Activated gamma-delta T cell (primary cell): Measurements from ENCODE around the gene CYP24A1.

Experiments
- DNase-seq: peaks from one replicate; lab custom pipeline; 2025; lab: John Stamatoyannopoulos, UW

Gene CYP24A1

GRCh38 chr20:54203281-54203680 is 29.5 kb upstream of the CYP24A1 start:
- DNase-seq, result no peak

- DNase-seq, result no peak
These were observed 27.6 kb upstream of the CYP24A1 start for GRCh38 chr20:54201268-54201846.

DNA sequence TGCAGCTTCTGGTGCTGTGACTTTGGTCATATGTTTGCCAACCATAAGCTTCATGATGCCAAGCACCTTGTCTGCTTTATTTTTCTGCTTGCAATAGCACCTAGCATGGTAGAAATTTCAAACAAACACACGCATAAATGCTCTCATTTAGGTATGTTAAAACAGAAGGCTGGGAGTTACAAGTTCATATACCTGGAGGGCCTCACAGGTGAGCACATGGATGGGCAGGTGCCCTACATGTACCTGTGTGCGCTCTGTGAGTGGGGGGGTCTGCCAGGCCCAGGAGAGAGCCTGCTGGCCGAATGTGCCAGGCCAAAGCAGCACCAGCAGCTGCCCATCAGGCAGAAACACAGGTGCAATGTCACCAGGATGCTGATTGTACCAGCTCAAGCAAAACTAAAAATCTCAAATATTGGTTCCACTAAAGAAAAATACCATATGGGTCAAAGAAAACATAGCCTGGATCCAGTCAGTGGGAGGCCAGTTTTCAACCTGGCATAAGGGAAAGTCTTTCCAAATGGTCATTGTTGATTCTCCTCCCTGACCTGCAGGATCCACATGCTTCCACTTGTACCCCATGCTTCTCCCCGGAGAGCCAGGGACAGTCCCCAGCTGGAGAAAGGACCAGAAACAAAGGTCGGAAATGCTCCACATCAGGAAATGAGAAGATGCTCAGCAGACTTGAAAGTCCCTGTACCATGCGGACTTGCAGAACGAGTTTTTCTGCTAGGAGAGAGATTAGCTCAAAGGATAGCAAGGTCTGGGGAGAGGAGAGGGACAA is 26.9 kb upstream of the CYP24A1 start:
- DNase-seq, result no peak

DNA sequence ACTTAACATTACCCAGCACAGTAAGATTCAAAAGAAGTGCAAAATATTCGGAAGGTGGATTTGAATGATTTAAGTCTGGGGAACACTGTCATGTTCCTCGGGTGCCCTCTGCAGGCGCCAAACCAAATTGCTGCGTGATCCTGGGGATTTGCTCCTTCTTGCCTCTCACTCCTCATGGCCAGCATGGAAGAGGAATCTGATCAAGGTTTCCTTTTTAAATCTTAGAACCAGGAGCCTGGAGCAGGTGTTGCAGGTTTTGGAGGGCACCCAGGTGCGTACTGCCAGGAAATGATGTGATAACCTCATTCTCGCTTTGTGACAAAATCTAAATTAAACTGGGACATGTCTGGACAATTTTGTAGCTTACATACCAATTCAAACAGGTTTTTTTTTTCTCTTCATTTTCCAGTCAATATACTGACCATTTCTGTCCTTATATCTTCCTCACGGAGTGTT is 26.0 kb upstream of the CYP24A1 start:
- DNase-seq, result no peak

DNA sequence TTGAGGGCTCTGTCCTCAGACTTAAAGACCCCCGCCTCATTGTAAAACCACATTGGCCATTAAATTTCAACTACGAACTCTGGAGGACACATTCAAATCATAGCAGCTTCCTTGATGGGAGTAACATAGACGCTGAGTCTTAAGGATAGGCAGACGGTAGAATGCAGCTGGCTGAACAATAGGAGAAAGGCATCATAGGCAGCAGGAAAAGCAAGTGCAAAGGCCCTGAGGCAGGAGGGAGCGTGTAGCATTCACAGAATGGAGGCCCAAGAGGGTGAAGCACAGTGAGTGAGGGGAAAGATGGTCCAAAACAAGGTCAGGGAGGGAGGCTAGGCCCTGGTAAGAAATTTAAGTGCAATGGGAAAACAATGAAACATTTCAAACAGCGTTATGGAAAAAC is 25.5 kb upstream of the CYP24A1 start:
- no peak for DNase-seq

GRCh38 chr20:54197621-54198604 is 24.1 kb upstream of the CYP24A1 start:
- DNase-seq, result no peak

DNA sequence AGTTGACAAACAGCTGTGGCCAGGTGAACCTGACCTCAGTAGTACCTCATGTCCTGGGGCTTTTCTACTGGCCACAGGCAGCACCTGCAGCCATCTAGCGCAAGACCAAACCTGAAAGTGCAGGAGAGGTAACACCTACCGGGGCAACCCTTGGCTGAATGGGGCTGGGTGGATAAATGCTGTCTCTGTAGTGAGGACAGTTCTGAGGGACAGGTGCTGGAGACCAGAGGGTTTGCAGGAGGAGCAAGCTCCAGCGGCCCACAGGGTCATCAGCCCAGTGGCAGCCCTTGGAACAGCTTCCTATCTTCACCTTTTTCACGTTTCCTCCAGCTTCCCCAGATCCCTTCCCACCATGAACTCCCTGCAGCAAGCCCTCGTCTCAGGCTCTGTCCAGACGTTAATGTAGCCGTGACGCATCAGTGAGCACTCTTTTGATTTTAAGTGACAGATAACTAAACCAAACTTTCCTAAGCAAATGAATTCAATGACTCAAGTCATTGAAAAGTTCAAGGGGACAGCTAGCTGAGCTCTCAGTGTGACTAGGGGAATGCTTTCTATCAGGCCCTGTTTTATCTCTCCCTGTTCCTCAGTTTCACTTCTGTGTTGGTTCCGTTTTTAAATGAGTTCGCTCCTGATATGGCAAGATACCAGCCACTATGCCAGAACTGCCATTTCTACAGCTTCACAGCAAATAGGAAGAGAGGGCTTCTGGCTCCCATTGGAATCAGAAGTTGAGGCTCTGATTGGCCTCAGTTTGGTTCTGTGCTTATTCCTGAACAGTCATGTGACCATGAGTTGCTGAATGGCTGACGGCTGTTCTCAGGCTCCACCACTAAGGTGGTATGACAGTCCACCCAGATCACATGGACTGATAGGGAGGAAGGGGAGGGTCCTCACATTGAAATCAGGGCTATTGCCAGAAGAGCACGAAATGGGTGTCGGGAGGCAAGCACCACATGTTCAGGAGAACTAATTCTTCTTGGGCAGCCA is 22.0 kb upstream of the CYP24A1 start:
- DNase-seq, result no peak

GRCh38 chr20:54194724-54195438 is 21.1 kb upstream of the CYP24A1 start:
- DNase-seq, result no peak

DNA sequence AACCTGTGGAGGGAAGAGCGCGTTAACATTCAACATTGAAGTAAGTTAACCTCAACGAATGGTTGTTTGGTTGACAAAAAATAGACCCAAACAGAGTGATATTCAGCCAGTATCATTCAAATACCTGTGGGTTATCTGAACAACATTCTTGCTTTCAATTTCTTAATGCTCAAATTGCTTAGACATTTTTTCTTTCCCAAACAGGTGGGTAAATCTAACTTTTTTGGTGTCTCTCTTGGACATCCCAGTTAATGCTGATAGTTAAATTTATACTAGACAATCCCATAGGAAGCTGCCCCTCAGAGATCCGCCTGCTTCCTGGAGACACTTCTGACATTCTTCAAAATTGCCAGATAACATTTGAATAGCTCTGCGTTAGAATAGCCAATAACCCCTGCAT is 20.0 kb upstream of the CYP24A1 start:
- DNase-seq, result no peak

- no peak for DNase-seq
These were observed 16.4 kb upstream of the CYP24A1 start for GRCh38 chr20:54190217-54190616.

DNA sequence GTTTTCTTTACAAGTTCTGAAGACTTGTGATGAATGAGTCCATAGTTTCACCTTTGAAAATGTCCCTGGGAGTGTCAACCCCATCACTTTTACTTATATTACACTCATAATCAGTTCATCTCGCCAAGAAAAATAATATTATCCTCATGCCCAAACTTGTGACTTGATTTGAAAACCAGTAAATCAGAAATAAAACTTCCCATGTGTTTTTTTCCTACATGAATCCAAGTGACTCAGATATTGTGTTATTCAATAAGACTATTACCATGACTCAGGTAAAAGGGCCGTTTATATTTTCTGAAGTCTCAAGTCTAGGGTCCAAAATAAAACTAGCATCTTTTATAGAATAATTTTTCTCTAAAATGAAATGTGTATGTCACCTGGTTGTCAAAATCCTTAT is 15.8 kb upstream of the CYP24A1 start:
- DNase-seq, result no peak

DNA sequence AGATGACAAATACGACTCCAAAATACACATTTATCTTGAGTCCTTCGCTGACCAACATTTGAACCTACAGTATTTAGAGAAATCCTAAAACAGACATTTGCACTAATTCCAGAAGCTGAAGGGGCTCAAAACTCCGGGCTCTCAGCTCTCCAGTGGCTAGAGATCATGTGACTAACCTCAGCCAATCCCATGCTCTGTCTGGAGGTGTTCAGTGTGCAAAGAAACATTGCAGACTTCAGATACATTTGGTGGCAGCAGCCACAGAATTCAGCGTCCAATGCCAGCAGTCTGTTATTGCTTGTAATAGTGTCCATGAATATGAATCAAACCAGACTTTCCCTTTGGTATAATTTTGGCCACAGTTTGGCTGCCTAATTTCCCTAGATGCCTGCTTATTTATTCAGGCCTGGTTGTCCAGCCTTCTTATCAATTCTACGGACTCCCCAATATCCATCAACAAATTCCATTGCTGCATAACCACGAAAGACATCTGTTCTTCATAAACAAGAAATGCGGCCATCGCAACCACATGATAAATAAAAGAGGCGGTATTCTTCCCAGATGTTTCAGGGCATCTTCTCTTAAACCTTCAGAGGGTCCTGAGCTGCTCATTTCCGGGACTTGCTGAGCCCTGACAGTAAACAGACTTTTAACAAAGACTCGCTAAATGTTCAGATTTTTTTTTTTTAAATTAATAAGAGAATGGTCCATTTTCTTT is 14.5 kb upstream of the CYP24A1 start:
- no peak for DNase-seq

DNA sequence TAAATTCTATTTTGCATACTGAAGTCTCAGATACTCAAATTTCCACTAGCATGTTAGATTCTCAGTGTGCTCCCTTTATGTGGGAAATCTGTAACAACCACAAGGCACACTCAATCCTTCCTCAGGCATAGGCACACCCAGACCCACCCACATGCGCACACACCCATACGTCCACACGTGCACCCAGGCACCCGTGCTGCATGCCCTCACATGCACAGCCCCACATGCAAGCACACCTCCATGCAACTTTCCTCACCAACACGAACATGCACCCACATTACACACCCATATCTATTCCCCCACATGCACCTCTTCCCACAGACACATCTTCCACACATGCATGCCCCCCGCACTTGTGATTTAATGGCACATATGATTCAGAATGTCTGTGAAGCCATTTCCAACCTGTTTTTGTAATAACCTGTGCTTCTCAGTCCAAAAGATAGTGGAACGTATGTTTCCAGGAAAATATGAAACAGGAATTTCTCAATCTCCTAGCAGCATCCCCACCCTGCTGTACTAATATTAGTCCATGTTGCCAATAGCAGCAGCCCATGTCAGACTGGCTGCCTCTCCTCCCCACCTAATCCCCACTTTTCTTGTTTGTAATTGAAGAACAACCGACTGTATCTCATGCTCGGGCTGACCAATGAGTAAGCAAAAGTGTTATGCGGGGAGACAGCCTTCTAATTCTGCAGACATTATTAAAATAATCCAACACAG is 11.3 kb upstream of the CYP24A1 start:
- no peak for DNase-seq

DNA sequence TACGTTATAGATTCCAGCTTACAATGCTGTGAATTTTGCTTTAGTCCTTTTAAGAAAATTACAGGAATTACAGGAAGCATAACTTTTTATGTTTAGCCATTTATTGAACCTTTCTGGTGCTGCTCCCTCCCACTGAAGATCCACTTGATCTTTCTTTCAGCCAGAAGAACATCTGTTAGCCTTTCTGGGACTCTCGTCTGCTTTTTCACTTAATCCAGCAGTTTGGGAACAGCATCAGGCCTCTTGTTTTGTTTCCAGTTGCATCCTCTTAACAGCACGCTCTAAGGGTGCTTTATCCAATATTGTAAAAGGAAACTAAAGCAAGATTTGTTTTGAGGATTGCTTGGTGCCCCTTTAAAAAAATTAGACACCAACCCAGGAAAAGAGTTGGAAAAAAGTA is 10.3 kb upstream of the CYP24A1 start:
- DNase-seq, result no peak

GRCh38 chr20:54180931-54181330 is 7.1 kb upstream of the CYP24A1 start:
- no peak for DNase-seq

- DNase-seq, result no peak
These were observed 6.2 kb upstream of the CYP24A1 start for GRCh38 chr20:54179946-54180345.

DNA sequence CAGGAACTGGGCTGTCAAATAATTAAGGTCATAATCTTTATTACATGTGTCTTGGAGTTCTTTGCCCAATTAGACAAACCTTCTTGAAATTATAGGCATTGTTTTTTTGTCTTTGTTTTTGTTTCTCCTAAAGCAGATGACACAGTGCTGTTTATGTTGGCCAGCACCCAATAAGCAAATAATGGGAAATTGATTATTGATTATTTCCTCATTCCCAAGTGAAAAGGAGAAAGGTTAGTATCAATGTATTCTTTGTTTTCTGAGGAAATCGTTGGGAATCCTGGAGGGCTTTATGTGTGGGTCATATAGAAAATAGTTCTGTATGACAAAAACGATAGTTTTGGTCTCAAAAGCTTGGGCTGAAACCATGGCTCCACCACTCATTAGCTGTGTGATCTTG is 4.5 kb upstream of the CYP24A1 start:
- no peak for DNase-seq

GRCh38 chr20:54177378-54177777 is 3.6 kb upstream of the CYP24A1 start:
- DNase-seq, result no peak

GRCh38 chr20:54176610-54177009 is 2.8 kb upstream of the CYP24A1 start:
- no peak for DNase-seq
